ENCODE measurements around the gene DTHD1. TPM values are rescaled to one million over a fixed set of nuclear protein-coding genes. Genes with fewer than 3 reads are reported as not detected.

The DTHD1 gene
- total and polyA plus RNA-seq, 7 donors: 0.01 to 0.15 (median 0.07) TPM; not detected in 4

GRCh38 chr4:36325926-36326325 is 44.5 kb downstream of the DTHD1 start:
- no peak for ATAC-seq
- no peak overlapping the region for H3K27ac ChIP-seq
- TF ChIP-seq CTCF (IDR thresholded peaks at IDR 0.05): no peak

DNA sequence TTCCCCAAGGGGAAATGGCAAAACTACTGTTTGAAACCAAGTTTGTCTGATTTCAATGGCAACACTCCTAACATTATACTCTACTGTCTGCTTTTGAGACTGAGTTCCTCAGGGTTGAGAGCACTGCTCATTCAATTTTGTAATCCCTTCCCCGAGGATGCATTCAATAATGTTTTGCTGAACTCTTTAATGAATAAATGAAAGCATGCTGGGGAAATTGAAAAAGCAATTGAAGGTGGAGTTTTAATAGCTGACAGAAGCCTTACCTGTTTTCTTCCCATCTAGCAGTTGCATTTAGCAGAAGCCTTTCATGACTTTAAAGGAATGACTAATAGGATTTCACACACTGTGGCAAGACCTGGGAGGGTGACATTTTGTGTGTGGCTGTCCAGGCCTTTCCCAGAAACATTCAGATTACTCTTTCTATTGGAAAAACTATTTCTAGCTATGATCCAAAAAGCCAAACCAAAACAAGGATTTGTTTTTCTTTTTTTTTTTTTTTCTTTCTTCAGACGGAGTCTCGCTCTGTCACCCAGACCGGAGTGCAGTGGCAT is 45.1 kb downstream of the DTHD1 start:
- H3K36me3 ChIP-seq (ENCODE audit: insufficient read depth in 1 of 2, low read depth in 1 of 2): no peaks in the 10 kb centered on the region
- intact Hi-C loops (cut with DNase I): no loop called here
- no peak for TF ChIP-seq CTCF (IDR thresholded peaks at IDR 0.05)
- H3K27me3 ChIP-seq (ENCODE audit: insufficient read depth in 3 of 3, low read length in 2 of 3): no peaks in the 10 kb centered on the region
- H3K4me1 ChIP-seq: no peaks in the 10 kb centered on the region
- no peak overlapping the region for H3K4me3 ChIP-seq
- no peak overlapping the region for H3K27ac ChIP-seq
- ATAC-seq (no peak), DNase-seq (no peak)
- H3K9me3 ChIP-seq: no peaks in the 10 kb centered on the region
- WGBS, 3 donors: 85 to 90% (median 85%) methylated on average over 4 of the region's 4 CpGs

More at GRCh38 chr4:36325926-36326325, 44.5 kb downstream of the DTHD1 start:
- Histone ChIP-seq H3K4me1 (no peaks in the 10 kb centered on the region), H3K4me3 (no peak overlapping the region), H3K27me3 (ENCODE audit: insufficient read depth in 3 of 3, low read length in 2 of 3) (no peaks in the 10 kb centered on the region), H3K36me3 (ENCODE audit: insufficient read depth in 1 of 2, low read depth in 1 of 2) (no peaks in the 10 kb centered on the region), H3K9me3 (no peaks in the 10 kb centered on the region)
- intact Hi-C loops (cut with DNase I): no loop called here
- WGBS, 3 donors: 70 to 79% (median 73%) methylated on average over 3 of the region's 3 CpGs
- no peak for DNase-seq

DNA sequence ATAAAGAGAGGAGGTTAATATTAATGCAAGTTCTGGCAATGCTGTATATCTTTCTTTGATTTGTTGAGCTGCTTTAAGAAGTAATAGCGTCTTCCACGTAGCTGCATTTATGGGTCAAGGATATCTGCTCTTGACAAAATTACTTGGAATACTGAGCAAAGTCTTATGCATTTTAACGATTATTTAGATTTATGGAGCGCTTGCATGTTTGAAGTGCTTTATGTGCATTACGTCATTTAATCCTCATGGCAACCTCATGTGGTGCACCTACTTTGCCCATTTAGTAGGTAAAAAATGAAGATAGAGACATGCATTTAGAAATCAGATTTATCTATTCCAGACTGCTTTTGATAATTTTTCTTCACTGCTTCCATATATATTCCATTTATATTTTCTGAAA is 46.0 kb downstream of the DTHD1 start:
- Histone ChIP-seq H3K36me3 (ENCODE audit: insufficient read depth in 1 of 2, low read depth in 1 of 2) (no peaks in the 10 kb centered on the region), H3K4me1 (no peaks in the 10 kb centered on the region), H3K4me3 (no peak overlapping the region), H3K9me3 (no peaks in the 10 kb centered on the region), H3K27ac (no peak overlapping the region), H3K27me3 (ENCODE audit: insufficient read depth in 3 of 3, low read length in 2 of 3) (no peaks in the 10 kb centered on the region)
- no peak for DNase-seq
- intact Hi-C loops (cut with DNase I): no loop called here
- ATAC-seq: no peak
- TF ChIP-seq CTCF (IDR thresholded peaks at IDR 0.05): no peak
- WGBS, 3 donors: 66 to 77% (median 71%) methylated on average over 5 of the region's 5 CpGs

DNA sequence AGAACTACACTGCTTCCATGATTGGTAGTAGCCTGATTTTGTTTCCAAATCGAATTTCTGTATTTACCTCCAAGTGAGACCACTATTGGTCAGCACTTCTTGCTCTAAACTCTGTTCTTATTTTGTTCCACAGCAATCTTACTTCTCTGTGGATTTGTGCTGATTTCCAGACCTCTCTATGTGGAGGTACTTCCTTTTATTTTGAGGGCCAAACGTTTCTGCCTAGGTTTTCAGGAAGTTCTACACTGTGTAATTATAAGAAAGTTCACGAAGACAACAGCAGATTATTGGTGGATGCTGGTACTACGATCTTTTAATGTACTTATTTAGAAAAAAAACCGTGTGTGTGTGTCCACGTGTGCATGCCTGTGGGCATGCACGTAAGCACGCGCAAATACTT is 46.7 kb downstream of the DTHD1 start:
- no peak for TF ChIP-seq CTCF (IDR thresholded peaks at IDR 0.05)
- Histone ChIP-seq H3K4me3 (no peak overlapping the region), H3K27me3 (ENCODE audit: insufficient read depth in 3 of 3, low read length in 2 of 3) (no peaks in the 10 kb centered on the region), H3K27ac (no peak overlapping the region), H3K36me3 (ENCODE audit: insufficient read depth in 1 of 2, low read depth in 1 of 2) (no peaks in the 10 kb centered on the region), H3K9me3 (no peaks in the 10 kb centered on the region), H3K4me1 (no peaks in the 10 kb centered on the region)
- intact Hi-C loops (cut with DNase I): no loop called here
- ATAC-seq (no peak), DNase-seq (no peak)
- WGBS, 3 donors: 78 to 83% (median 82%) methylated on average over 9 of the region's 9 CpGs

GRCh38 chr4:36329228-36329627 is 47.8 kb downstream of the DTHD1 start:
- Histone ChIP-seq H3K4me1 (no peaks in the 10 kb centered on the region), H3K36me3 (ENCODE audit: insufficient read depth in 1 of 2, low read depth in 1 of 2) (no peaks in the 10 kb centered on the region), H3K27me3 (ENCODE audit: insufficient read depth in 3 of 3, low read length in 2 of 3) (no peaks in the 10 kb centered on the region), H3K27ac (no peak overlapping the region), H3K4me3 (no peak overlapping the region), H3K9me3 (no peaks in the 10 kb centered on the region)
- ATAC-seq: no peak
- no peak for DNase-seq
- WGBS, 3 donors: 64 to 73% (median 69%) methylated on average over 2 of the region's 2 CpGs
- TF ChIP-seq CTCF (IDR thresholded peaks at IDR 0.05): no peak
- intact Hi-C loops (cut with DNase I): no loop called here
